GM12892 (cell line): Measurements from ENCODE around the gene KCNMA1.

Experiments used
- POLR2A ChIP-seq: IDR thresholded peaks from 2 replicates; pipeline ENCODE4 v1.6.1; 2011; ENCODE audit warnings: low read depth, low read length, control low read depth
- POLR2AphosphoS5 ChIP-seq: IDR thresholded peaks from 2 replicates; pipeline ENCODE4 v1.6.1; 2011; ENCODE audit warnings: low read depth, low read length, control low read depth

DNA sequence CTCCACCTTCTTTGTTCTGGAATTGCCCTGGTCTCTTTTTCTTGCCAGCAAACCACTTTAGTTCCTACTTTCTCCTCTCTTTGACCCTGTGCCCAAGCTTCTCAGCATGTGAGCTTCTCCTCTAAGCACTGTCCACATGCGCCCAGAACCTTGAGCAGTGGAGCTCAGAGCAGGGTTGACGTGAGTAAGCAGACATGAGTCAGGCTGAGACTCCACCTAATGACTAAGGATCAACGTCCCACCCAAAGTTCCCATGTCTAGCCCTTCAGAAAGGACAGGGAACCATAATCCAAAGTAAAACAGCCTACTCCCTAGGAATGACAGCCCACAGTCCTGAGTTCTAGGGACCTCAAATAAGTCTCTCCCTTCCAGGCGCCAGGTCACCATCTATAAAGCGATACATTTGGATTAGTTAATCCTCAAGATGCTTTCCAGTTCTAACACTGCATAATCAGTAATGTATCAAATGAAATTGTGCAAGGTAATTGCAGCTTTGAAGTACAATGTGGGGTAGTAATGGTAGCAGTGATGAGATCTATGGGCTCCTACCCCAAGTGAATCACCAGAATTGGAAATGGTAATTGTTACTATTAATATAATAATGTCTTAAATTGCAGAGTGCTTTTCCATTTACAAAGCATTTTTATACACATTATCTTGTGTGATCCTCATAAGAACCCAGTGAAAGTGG lies 44.5 kb downstream of the KCNMA1 start:
- TF ChIP-seq POLR2A = no peak
- no peak for TF ChIP-seq POLR2AphosphoS5
